ENCODE results near the gene DYRK1B. TPM values are rescaled to one million over a fixed set of nuclear protein-coding genes. Genes with fewer than 3 reads are reported as not detected.

DYRK1B gene
- total RNA-seq, 1 experiment from 2014 or later, result 39.5 TPM

- Histone ChIP-seq H3K4me1 (replicated peaks; ENCODE audit: insufficient read depth) (peaks cover 15% of the 10 kb centered on the region), H3F3A (ENCODE audit: insufficient read depth, low read depth) (no peaks in the 10 kb centered on the region), H3K79me2 (ENCODE audit: low read depth) (peaks cover 56% of the 10 kb centered on the region), H3K27me3 (ENCODE audit: insufficient read depth, low read depth) (no peaks in the 10 kb centered on the region), H3K4me2 (no peak overlapping the region), H3K9me3 (ENCODE audit: insufficient read depth, low read depth) (no peaks in the 10 kb centered on the region), H4K20me1 (ENCODE audit: insufficient read depth) (peaks cover 59% of the 10 kb centered on the region), H3K9me2 (ENCODE audit: insufficient read depth) (no peaks in the 10 kb centered on the region), H3K27ac (no peak overlapping the region), H2AFZ (no peak overlapping the region), H3K4me3 (no peak overlapping the region), H3K36me3 (ENCODE audit: low read depth) (peaks cover 41% of the 10 kb centered on the region)
- no peak for DNase-seq
- ChIA-PET CTCF (interaction anchor here (0.6 kb wide), 1 partner anchor 362 kb away, joined by 6 read pairs; no protein-coding TSS in a partner anchor), POLR2A (ENCODE audit: unreplicated experiment) (no interaction called here)
- intact Hi-C loops (cut with micrococcal nuclease; ENCODE audit: unreplicated experiment), result loop anchor here (5.0 kb wide), 2 partner anchors 168 to 288 kb away; no protein-coding TSS in a partner anchor
- BruUV-seq (replicated peaks), result no TSS peak
- TF ChIP-seq EZH2 (IDR thresholded peaks at IDR 0.05; ENCODE audit: low read depth), result no peak
- TF ChIP-seq CTCF (conservative IDR thresholded peaks at IDR 0.05), result no peak
Observed at GRCh38 chr19:39840492-39840891, 6.5 kb upstream of the DYRK1B start.

GRCh38 chr19:39839678-39840327, 5.8 kb upstream of the DYRK1B start:
- Histone ChIP-seq H3K79me2 (ENCODE audit: low read depth) (peaks cover 49% of the 10 kb centered on the region), H3K9me2 (ENCODE audit: insufficient read depth) (no peaks in the 10 kb centered on the region), H2AFZ (no peak overlapping the region), H3K36me3 (ENCODE audit: low read depth) (peaks cover 41% of the 10 kb centered on the region), H3K27me3 (ENCODE audit: insufficient read depth, low read depth) (no peaks in the 10 kb centered on the region), H3K4me3 (no peak overlapping the region), H3K27ac (no peak overlapping the region), H4K20me1 (ENCODE audit: insufficient read depth) (peaks cover 53% of the 10 kb centered on the region), H3F3A (ENCODE audit: insufficient read depth, low read depth) (no peaks in the 10 kb centered on the region), H3K9me3 (ENCODE audit: insufficient read depth, low read depth) (no peaks in the 10 kb centered on the region), H3K4me2 (no peak overlapping the region), H3K4me1 (replicated peaks; ENCODE audit: insufficient read depth) (peaks cover 8% of the 10 kb centered on the region)
- POLR2A ChIA-PET (ENCODE audit: unreplicated experiment), result no interaction called here
- BruUV-seq (replicated peaks), result no TSS peak
- CTCF ChIA-PET, result interaction anchor here (0.6 kb wide), 1 partner anchor 363 kb away, joined by 6 read pairs; no protein-coding TSS in a partner anchor
- no peak for DNase-seq
- intact Hi-C loops (cut with micrococcal nuclease; ENCODE audit: unreplicated experiment), result loop anchor here (5.0 kb wide), 2 partner anchors 168 to 288 kb away; no protein-coding TSS in a partner anchor
- no peak for TF ChIP-seq EZH2 (IDR thresholded peaks at IDR 0.05; ENCODE audit: low read depth)
- no peak for TF ChIP-seq CTCF (conservative IDR thresholded peaks at IDR 0.05)

- ChIA-PET CTCF (no interaction called here), POLR2A (ENCODE audit: unreplicated experiment) (no interaction called here)
- Histone ChIP-seq H3K9me2 (ENCODE audit: insufficient read depth) (no peaks in the 10 kb centered on the region), H3K36me3 (ENCODE audit: low read depth) (peaks cover 48% of the 10 kb centered on the region), H3K79me2 (ENCODE audit: low read depth) (peaks cover 37% of the 10 kb centered on the region), H3K27me3 (ENCODE audit: insufficient read depth, low read depth) (no peaks in the 10 kb centered on the region), H3K27ac (no peak overlapping the region), H2AFZ (no peak overlapping the region), H3K4me2 (no peak overlapping the region), H3F3A (ENCODE audit: insufficient read depth, low read depth) (no peaks in the 10 kb centered on the region), H3K9me3 (ENCODE audit: insufficient read depth, low read depth) (no peaks in the 10 kb centered on the region), H3K4me1 (replicated peaks; ENCODE audit: insufficient read depth) (no peaks in the 10 kb centered on the region), H3K4me3 (no peak overlapping the region), H4K20me1 (ENCODE audit: insufficient read depth) (peaks cover 41% of the 10 kb centered on the region)
- BruUV-seq (replicated peaks), result no TSS peak
- intact Hi-C loops (cut with micrococcal nuclease; ENCODE audit: unreplicated experiment), result no loop called here
- DNase-seq, result no peak
- TF ChIP-seq CTCF (conservative IDR thresholded peaks at IDR 0.05) (no peak), EZH2 (IDR thresholded peaks at IDR 0.05; ENCODE audit: low read depth) (no peak)
Observed at GRCh38 chr19:39838569-39838968, 4.6 kb upstream of the DYRK1B start.

All from PC-9 (cell line).